ENCODE measurements around the gene WDR70.

DNA sequence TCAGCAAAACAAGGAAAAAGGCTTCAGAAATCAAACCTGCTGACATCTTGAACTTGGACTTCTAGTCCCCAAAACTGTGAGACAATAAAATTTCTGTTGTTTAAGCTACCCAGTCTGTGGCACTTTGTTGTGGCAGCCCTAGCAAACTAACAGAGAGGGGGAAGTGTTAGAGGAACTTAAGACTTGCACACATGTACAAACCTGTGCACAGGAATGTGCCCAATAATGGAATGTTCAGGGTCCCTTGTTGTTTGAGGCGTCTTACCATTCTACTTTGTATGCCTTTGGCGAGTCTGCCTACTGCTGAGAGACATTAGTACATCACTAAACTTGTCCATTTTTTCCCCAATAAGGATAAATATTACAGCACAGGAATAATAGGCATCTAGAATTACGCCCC is 160.3 kb downstream of the WDR70 start:
- TF ChIP-seq, protein P1, sequence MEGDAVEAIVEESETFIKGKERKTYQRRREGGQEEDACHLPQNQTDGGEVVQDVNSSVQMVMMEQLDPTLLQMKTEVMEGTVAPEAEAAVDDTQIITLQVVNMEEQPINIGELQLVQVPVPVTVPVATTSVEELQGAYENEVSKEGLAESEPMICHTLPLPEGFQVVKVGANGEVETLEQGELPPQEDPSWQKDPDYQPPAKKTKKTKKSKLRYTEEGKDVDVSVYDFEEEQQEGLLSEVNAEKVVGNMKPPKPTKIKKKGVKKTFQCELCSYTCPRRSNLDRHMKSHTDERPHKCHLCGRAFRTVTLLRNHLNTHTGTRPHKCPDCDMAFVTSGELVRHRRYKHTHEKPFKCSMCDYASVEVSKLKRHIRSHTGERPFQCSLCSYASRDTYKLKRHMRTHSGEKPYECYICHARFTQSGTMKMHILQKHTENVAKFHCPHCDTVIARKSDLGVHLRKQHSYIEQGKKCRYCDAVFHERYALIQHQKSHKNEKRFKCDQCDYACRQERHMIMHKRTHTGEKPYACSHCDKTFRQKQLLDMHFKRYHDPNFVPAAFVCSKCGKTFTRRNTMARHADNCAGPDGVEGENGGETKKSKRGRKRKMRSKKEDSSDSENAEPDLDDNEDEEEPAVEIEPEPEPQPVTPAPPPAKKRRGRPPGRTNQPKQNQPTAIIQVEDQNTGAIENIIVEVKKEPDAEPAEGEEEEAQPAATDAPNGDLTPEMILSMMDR (IDR thresholded peaks at IDR 0.05), result no peak
- no peak for TF ChIP-seq POLR2A (IDR thresholded peaks at IDR 0.05)
